HepG2 (cell line): Measurements from ENCODE around the gene ADGRG1. TPM values are rescaled to one million over a fixed set of nuclear protein-coding genes. Genes with fewer than 3 reads are reported as not detected.

Experiments
- ARID2 ChIP-seq: sonication (generic); formaldehyde crosslinking; IDR thresholded peaks from 2 replicates; pipeline ENCODE4 v1.8.1; 2022; ENCODE audit warnings: mild to moderate bottlenecking, missing genetic modification reagents, borderline replicate concordance
- BRF2 ChIP-seq: sonication (generic); formaldehyde crosslinking; IDR thresholded peaks from 2 replicates; pipeline ENCODE4 v1.8.1; 2022; ENCODE audit warnings: mild to moderate bottlenecking, missing genetic modification reagents
- CBX2 ChIP-seq, 2 experiments: fragments of 200-600 bp in 1 of 2; sonication (generic); formaldehyde crosslinking in 1 of 2; IDR thresholded peaks; 2 replicates each; pipeline versions ENCODE4 v1.7.0 to v1.8.1; 2018 to 2022; ENCODE audit warnings: low read depth in 2 of 2, low read length in 1 of 2, mild to moderate bottlenecking in 1 of 2, missing genetic modification reagents in 1 of 2
- FOXP4 ChIP-seq: sonication (generic); formaldehyde crosslinking; IDR thresholded peaks from 2 replicates; pipeline ENCODE4 v1.4.0; 2020; ENCODE audit warnings: missing genetic modification reagents
- GATAD2A ChIP-seq: IDR thresholded peaks from 2 replicates; pipeline ENCODE4 v1.6.1; 2016
- GTF3A ChIP-seq: sonication (generic); formaldehyde crosslinking; conservative IDR thresholded peaks from 2 replicates; pipeline ENCODE4 v1.4.0; 2020; ENCODE audit warnings: mild to moderate bottlenecking, missing genetic modification reagents
- MAF1 ChIP-seq: sonication (generic); formaldehyde crosslinking; IDR thresholded peaks from 2 replicates; pipeline ENCODE4 v1.5.0; 2020; ENCODE audit warnings: missing genetic modification reagents, borderline replicate concordance
- MTA1 ChIP-seq: sonication (generic); formaldehyde crosslinking; IDR thresholded peaks from 2 replicates; pipeline ENCODE4 v1.4.0; 2020; ENCODE audit warnings: missing genetic modification reagents, mild to moderate bottlenecking, borderline replicate concordance
- MZF1 ChIP-seq: sonication (generic); formaldehyde crosslinking; IDR thresholded peaks from 2 replicates; pipeline ENCODE4 v1.8.1; 2023; ENCODE audit warnings: mild to moderate bottlenecking, missing genetic modification reagents, borderline replicate concordance
- SP4 ChIP-seq: sonication (generic); formaldehyde crosslinking; IDR thresholded peaks from 2 replicates; pipeline ENCODE4 v1.8.1; 2023; ENCODE audit warnings: mild to moderate bottlenecking, missing genetic modification reagents
- ZFP1 ChIP-seq: IDR thresholded peaks from 2 replicates; pipeline ENCODE4 v1.6.1; 2016
- ZNF160 ChIP-seq: sonication (generic); formaldehyde crosslinking; IDR thresholded peaks from 2 replicates; pipeline ENCODE4 v1.8.0; 2022; ENCODE audit warnings: mild to moderate bottlenecking, inconsistent platforms, missing genetic modification reagents
- ZNF263 ChIP-seq: sonication (generic); formaldehyde crosslinking; IDR thresholded peaks from 2 replicates; pipeline ENCODE4 v1.4.0; 2020; ENCODE audit warnings: missing genetic modification reagents
- ZNF83 ChIP-seq: sonication (generic); formaldehyde crosslinking; IDR thresholded peaks from 2 replicates; pipeline ENCODE4 v1.4.0; 2020; ENCODE audit warnings: missing genetic modification reagents, mild to moderate bottlenecking, borderline replicate concordance
- polyA plus RNA-seq, 8 experiments: library from polyadenylated mRNA; depleted of rRNA in 3 of 8; stranded (reverse) in 7 of 8; unstranded in 1 of 8; fragments of >200 nt; fragmentation: Illumina TruSeq in 4 of 8; extraction: Trizol in 4 of 8; gene quantifications; 2 replicates each; pipeline versions ENCODE4 v1.2.1 to v1.2.3, GENCODE V29; 2011 to 2016; ENCODE audit warnings: low read depth in 4 of 8, missing spikeins in 1 of 8, mixed read lengths in 1 of 8; ENCODE audit not compliant: insufficient read depth in 1 of 8
- total RNA-seq, 5 experiments: library from RNA; depleted of rRNA; stranded (reverse); fragments of >200 nt; fragmentation: Illumina TruSeq; extraction: Trizol; gene quantifications; 2 replicates each; pipeline ENCODE4 v1.2.3, GENCODE V29; 2016; ENCODE audit warnings: low read depth in 1 of 5
- TF ChIP-seq, protein P1 (sequence below): sonication (generic); formaldehyde crosslinking; IDR thresholded peaks from 2 replicates; pipeline ENCODE4 v1.5.0; 2020; ENCODE audit warnings: mild to moderate bottlenecking, missing genetic modification reagents
- TF ChIP-seq, protein P2 (sequence below): sonication (generic); formaldehyde crosslinking; IDR thresholded peaks from 2 replicates; pipeline ENCODE4 v1.5.0; 2020; ENCODE audit warnings: missing genetic modification reagents, mild to moderate bottlenecking, borderline replicate concordance
- TF ChIP-seq, protein P3 (sequence below): sonication (generic); formaldehyde crosslinking; IDR thresholded peaks from 2 replicates; pipeline ENCODE4 v1.8.0; 2022; ENCODE audit warnings: mild to moderate bottlenecking, missing genetic modification reagents, borderline replicate concordance

ADGRG1 gene
- total and polyA plus RNA-seq, 2 of the 13 experiments (the other 11 are each of a cell fraction or from before 2014, with no cell fraction given): 2.7 to 5.9 TPM

- TF ChIP-seq BRF2 (CRISPR knock-in tag) (no peak), MTA1 (CRISPR knock-in tag) (peak; percentile 87), GTF3A (CRISPR knock-in tag) (peak; percentile 84; the same call in 1 of the 2 replicates), ZNF160 (peak; percentile 20; the same call in 1 of the 2 replicates), ZFP1 (CRISPR knock-in tag) (0 out of 2 replicates have a peak, but pooled peaks have one; percentile 18), ZNF83 (CRISPR knock-in tag) (no peak), CBX2 (IDR thresholded peaks at IDR 0.05; ENCODE audit: low read depth, low read length) (no peak), CBX2 (CRISPR knock-in tag; IDR thresholded peaks at IDR 0.05; ENCODE audit: low read depth) (no peak), MAF1 (CRISPR knock-in tag) (no peak; the same call in 1 of the 2 replicates), ARID2 (CRISPR knock-in tag) (peak; percentile 70; the same call in 1 of the 2 replicates), MZF1 (no peak), GATAD2A (CRISPR knock-in tag) (peak; percentile 97), SP4 (CRISPR knock-in tag) (0 out of 2 replicates have a peak, but pooled peaks have one; percentile 37), ZNF263 (peak; percentile 96), FOXP4 (peak; percentile 74)
- TF ChIP-seq, protein P1, sequence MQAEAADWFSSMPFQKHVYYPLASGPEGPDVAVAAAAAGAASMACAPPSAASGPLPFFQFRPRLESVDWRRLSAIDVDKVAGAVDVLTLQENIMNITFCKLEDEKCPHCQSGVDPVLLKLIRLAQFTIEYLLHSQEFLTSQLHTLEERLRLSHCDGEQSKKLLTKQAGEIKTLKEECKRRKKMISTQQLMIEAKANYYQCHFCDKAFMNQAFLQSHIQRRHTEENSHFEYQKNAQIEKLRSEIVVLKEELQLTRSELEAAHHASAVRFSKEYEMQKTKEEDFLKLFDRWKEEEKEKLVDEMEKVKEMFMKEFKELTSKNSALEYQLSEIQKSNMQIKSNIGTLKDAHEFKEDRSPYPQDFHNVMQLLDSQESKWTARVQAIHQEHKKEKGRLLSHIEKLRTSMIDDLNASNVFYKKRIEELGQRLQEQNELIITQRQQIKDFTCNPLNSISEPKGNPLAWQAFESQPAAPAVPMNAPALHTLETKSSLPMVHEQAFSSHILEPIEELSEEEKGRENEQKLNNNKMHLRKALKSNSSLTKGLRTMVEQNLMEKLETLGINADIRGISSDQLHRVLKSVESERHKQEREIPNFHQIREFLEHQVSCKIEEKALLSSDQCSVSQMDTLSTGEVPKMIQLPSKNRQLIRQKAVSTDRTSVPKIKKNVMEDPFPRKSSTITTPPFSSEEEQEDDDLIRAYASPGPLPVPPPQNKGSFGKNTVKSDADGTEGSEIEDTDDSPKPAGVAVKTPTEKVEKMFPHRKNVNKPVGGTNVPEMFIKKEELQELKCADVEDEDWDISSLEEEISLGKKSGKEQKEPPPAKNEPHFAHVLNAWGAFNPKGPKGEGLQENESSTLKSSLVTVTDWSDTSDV (CRISPR knock-in tag): no peak
- TF ChIP-seq, protein P2, sequence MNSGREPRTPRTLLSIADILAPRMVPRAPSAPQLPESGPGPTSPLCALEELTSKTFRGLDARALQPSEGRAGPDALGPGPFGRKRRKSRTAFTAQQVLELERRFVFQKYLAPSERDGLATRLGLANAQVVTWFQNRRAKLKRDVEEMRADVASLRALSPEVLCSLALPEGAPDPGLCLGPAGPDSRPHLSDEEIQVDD: peak; percentile 65; the same call in 1 of the 2 replicates
- TF ChIP-seq, protein P3, sequence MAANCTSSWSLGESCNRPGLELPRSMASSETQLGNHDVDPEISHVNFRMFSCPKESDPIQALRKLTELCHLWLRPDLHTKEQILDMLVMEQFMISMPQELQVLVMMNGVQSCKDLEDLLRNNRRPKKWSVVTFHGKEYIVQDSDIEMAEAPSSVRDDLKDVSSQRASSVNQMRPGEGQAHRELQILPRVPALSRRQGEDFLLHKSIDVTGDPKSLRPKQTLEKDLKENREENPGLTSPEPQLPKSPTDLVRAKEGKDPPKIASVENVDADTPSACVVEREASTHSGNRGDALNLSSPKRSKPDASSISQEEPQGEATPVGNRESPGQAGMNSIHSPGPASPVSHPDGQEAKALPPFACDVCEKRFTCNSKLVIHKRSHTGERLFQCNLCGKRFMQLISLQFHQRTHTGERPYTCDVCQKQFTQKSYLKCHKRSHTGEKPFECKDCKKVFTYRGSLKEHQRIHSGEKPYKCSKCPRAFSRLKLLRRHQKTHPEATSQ (CRISPR knock-in tag): no peak
Measured at GRCh38 chr16:57667526-57668262, 39.3 kb downstream of the ADGRG1 start (continued).
